A549 (cell line): ENCODE measurements around the gene RRBP1.

ENCODE experiments used
- CBX2 ChIP-seq: fragments of 200-600 bp; sonication (generic); IDR thresholded peaks from 2 replicates; pipeline ENCODE4 v1.6.1; 2016; ENCODE audit warnings: low read depth, mild to moderate bottlenecking, borderline replicate concordance
- CTCF ChIP-seq: fragments of >200 bp; sonication (Bioruptor Twin); formaldehyde crosslinking; IDR thresholded peaks from 3 replicates; pipeline ENCODE4 v1.5.1; 2016
- MYC ChIP-seq: IDR thresholded peaks from 2 replicates; pipeline ENCODE4 v1.6.1; 2012; ENCODE audit warnings: mild to moderate bottlenecking, inconsistent platforms, low read length, improper control_type of control experiment, borderline replicate concordance
- POLR2A ChIP-seq: IDR thresholded peaks from 2 replicates; pipeline ENCODE4 v1.6.1; 2012; ENCODE audit warnings: mild to moderate bottlenecking, low read length
- POLR2AphosphoS2 ChIP-seq: conservative IDR thresholded peaks from 2 replicates; pipeline ENCODE4 v1.6.1; 2012; ENCODE audit warnings: low read length, improper control_type of control experiment, inconsistent platforms
- RFX5 ChIP-seq: fragments of 450-650 bp; IDR thresholded peaks from 2 replicates; pipeline ENCODE4 v1.7.1; 2014; ENCODE audit warnings: antibody characterized with exemption, mild to moderate bottlenecking, moderate library complexity

GRCh38 chr20:17568972-17569521 is 113.0 kb downstream of the RRBP1 start:
- TF ChIP-seq CTCF, result no peak
- no peak for TF ChIP-seq CBX2
- TF ChIP-seq POLR2A, result peak; percentile 32; the same call in 1 of the 2 replicates
- TF ChIP-seq POLR2AphosphoS2, result no peak
- TF ChIP-seq RFX5, result no peak
- peak; percentile 70; the same call in 1 of the 2 replicates for TF ChIP-seq MYC
